RWPE2 (cell line): Measurements from ENCODE around the gene LRRC28.

Source experiments
- ATAC-seq: fragments of 200-7000 bp; cut with Tn5 transposase; 3 replicates; pipeline ENCODE4 v1.9.1; 2021; ENCODE audit warnings: low read depth
- DNase-seq: peaks from one replicate; pipeline ENCODE4 v3.0.0-alpha.2; 2020; ENCODE audit warnings: low spot score
- H3K27ac ChIP-seq: fragments of 450-650 bp; 2 replicates; pipeline ENCODE4 v1.5.1; 2017; ENCODE audit warnings: mild to moderate bottlenecking; ENCODE audit not compliant: poor library complexity, severe bottlenecking
- H3K27me3 ChIP-seq: fragments of 250-450 bp; sonication (Bioruptor Pico); 2 replicates; pipeline ENCODE4 v1.5.1; 2021; ENCODE audit warnings: mild to moderate bottlenecking, moderate library complexity; ENCODE audit not compliant: insufficient read depth, poor library complexity, severe bottlenecking
- H3K36me3 ChIP-seq: fragments of 250-450 bp; sonication (Bioruptor Pico); 2 replicates; pipeline ENCODE4 v1.5.1; 2020; ENCODE audit warnings: low read depth, mild to moderate bottlenecking, moderate library complexity
- H3K4me1 ChIP-seq: fragments of 250-450 bp; sonication (Bioruptor Pico); 2 replicates; pipeline ENCODE4 v1.5.1; 2021; ENCODE audit warnings: mild to moderate bottlenecking, moderate library complexity; ENCODE audit not compliant: insufficient read depth, poor library complexity, severe bottlenecking
- H3K4me3 ChIP-seq: fragments of 250-450 bp; sonication (Bioruptor Pico); 2 replicates; pipeline ENCODE4 v1.5.1; 2021; ENCODE audit warnings: mild to moderate bottlenecking, moderate library complexity; ENCODE audit not compliant: severe bottlenecking
- H3K9me3 ChIP-seq: fragments of 250-450 bp; sonication (Bioruptor Pico); 2 replicates; pipeline ENCODE4 v1.5.1; 2021; ENCODE audit warnings: mild to moderate bottlenecking, moderate library complexity; ENCODE audit not compliant: severe bottlenecking
- CTCF ChIP-seq: fragments of 450-650 bp; IDR thresholded peaks from one replicate; pipeline ENCODE4 v1.5.1; 2017; ENCODE audit warnings: mild to moderate bottlenecking, moderate library complexity; ENCODE audit not compliant: poor library complexity, severe bottlenecking

LRRC28 gene

GRCh38 chr15:99268431-99268830, 17.1 kb downstream of the LRRC28 start:
- no peaks in the 10 kb centered on the region for H3K27me3 ChIP-seq
- peaks cover 17% of the 10 kb centered on the region for H3K4me1 ChIP-seq
- DNase-seq (no peak), ATAC-seq (no peak)
- no peaks in the 10 kb centered on the region for H3K36me3 ChIP-seq
- H3K4me3 ChIP-seq = no peak overlapping the region
- no peak for TF ChIP-seq CTCF
- H3K27ac ChIP-seq = no peak overlapping the region
- no peaks in the 10 kb centered on the region for H3K9me3 ChIP-seq

DNA sequence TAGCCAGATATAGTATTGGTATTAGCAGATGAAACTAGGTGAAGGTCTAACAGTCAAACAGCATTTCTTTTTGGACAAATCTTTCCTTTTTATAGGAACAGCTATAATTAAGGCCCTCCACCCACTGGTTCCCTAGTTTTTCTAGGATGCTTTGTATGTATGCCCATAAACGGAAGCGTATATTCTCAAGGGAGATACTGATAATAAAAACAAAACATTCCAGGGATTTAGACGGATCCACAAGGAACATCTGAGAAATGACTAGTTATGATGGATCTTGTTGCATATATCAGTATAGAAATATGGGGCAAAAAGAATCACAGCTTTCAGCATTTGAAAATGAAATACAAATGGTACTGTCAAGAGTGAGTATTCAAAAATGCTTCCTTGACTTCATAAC, 22.5 kb downstream of the LRRC28 start:
- DNase-seq = no peak
- H3K4me3 ChIP-seq = no peak overlapping the region
- H3K27ac ChIP-seq = no peak overlapping the region
- H3K9me3 ChIP-seq = no peaks in the 10 kb centered on the region
- H3K4me1 ChIP-seq = no peaks in the 10 kb centered on the region
- no peaks in the 10 kb centered on the region for H3K27me3 ChIP-seq
- no peak for ATAC-seq
- no peaks in the 10 kb centered on the region for H3K36me3 ChIP-seq
- no peak for TF ChIP-seq CTCF

GRCh38 chr15:99275061-99275460, 23.8 kb downstream of the LRRC28 start:
- no peaks in the 10 kb centered on the region for H3K36me3 ChIP-seq
- no peak for TF ChIP-seq CTCF
- H3K9me3 ChIP-seq = no peaks in the 10 kb centered on the region
- H3K27me3 ChIP-seq = no peaks in the 10 kb centered on the region
- H3K4me3 ChIP-seq = no peak overlapping the region
- ATAC-seq = 0 out of 3 replicates have a peak, but pooled peaks have one; percentile 17
- no peaks in the 10 kb centered on the region for H3K4me1 ChIP-seq
- no peak for DNase-seq
- no peak overlapping the region for H3K27ac ChIP-seq

GRCh38 chr15:99275525-99276128, 24.3 kb downstream of the LRRC28 start:
- H3K9me3 ChIP-seq = no peaks in the 10 kb centered on the region
- no peak for TF ChIP-seq CTCF
- H3K27ac ChIP-seq = no peak overlapping the region
- H3K4me1 ChIP-seq = no peaks in the 10 kb centered on the region
- no peaks in the 10 kb centered on the region for H3K27me3 ChIP-seq
- no peaks in the 10 kb centered on the region for H3K36me3 ChIP-seq
- no peak overlapping the region for H3K4me3 ChIP-seq
- DNase-seq (no peak), ATAC-seq (no peak)

- Histone ChIP-seq H3K27ac (no peak overlapping the region), H3K27me3 (no peaks in the 10 kb centered on the region), H3K4me1 (peaks cover 9% of the 10 kb centered on the region), H3K9me3 (no peaks in the 10 kb centered on the region), H3K4me3 (no peak overlapping the region), H3K36me3 (no peaks in the 10 kb centered on the region)
- DNase-seq (no peak), ATAC-seq (no peak)
- TF ChIP-seq CTCF = no peak
Observed at GRCh38 chr15:99279290-99279689, 28.0 kb downstream of the LRRC28 start.
